SU-DHL-6 (cell line): Measurements from ENCODE around the gene TPO.

Source experiments
- H2AFZ ChIP-seq: fragments of 200-600 bp; sonication (generic); 2 replicates; pipeline ENCODE4 v1.6.1; 2014; ENCODE audit warnings: low read depth, mild to moderate bottlenecking, moderate library complexity, mixed read lengths, antibody characterized with exemption, low read length; ENCODE audit not compliant: severe bottlenecking
- H3F3A ChIP-seq: fragments of 200-600 bp; shearing (Covaris generic); 2 replicates; pipeline ENCODE4 v1.6.0; 2016; ENCODE audit warnings: antibody characterized with exemption, mild to moderate bottlenecking; ENCODE audit not compliant: insufficient read depth
- H3K27ac ChIP-seq: fragments of 200-600 bp; sonication (generic); 2 replicates; pipeline ENCODE4 v1.5.1; 2016; ENCODE audit warnings: low read depth, mild to moderate bottlenecking, low read length, moderate library complexity, mixed read lengths
- H3K27me3 ChIP-seq: fragments of 200-600 bp; sonication (generic), shearing (Covaris generic); 2 replicates; pipeline ENCODE4 v1.6.0; 2014; ENCODE audit warnings: mild to moderate bottlenecking, low read length
- H3K36me3 ChIP-seq: fragments of 200-600 bp; sonication (generic); 2 replicates; pipeline ENCODE4 v1.6.1; 2014; ENCODE audit warnings: mild to moderate bottlenecking, low read length, mixed read lengths
- H3K4me2 ChIP-seq: fragments of 300-600, 200-600 bp; shearing (Covaris generic), sonication (generic); 2 replicates; pipeline ENCODE4 v1.6.0; 2014; ENCODE audit warnings: low read length, low read depth, mild to moderate bottlenecking; ENCODE audit not compliant: poor library complexity, severe bottlenecking
- H3K4me3 ChIP-seq: fragments of 200-600 bp; sonication (generic); 2 replicates; pipeline ENCODE4 v1.5.1; 2014; ENCODE audit warnings: antibody characterized with exemption, low read length, mild to moderate bottlenecking, mixed read lengths; ENCODE audit not compliant: insufficient read depth, poor library complexity, severe bottlenecking
- H3K79me2 ChIP-seq: fragments of 200-600 bp; sonication (generic); 2 replicates; pipeline ENCODE4 v1.6.1; 2014; ENCODE audit warnings: mild to moderate bottlenecking, low read length, moderate library complexity; ENCODE audit not compliant: insufficient read depth
- H3K9ac ChIP-seq: fragments of 200-600 bp; sonication (generic); 2 replicates; pipeline ENCODE4 v1.7.0; 2014; ENCODE audit warnings: mild to moderate bottlenecking, low read length
- H3K9me2 ChIP-seq: fragments of 200-600 bp; sonication (generic); replicated peaks from 2 replicates; pipeline ENCODE4 v1.6.1; 2014; ENCODE audit warnings: low read length; ENCODE audit not compliant: insufficient read depth
- H3K9me3 ChIP-seq: fragments of 200-600 bp; sonication (generic); 2 replicates; pipeline ENCODE4 v1.6.1; 2014; ENCODE audit warnings: low read length, mixed read lengths; ENCODE audit not compliant: insufficient read depth
- H4K20me1 ChIP-seq: fragments of 200-600 bp; sonication (generic); 2 replicates; pipeline ENCODE4 v1.6.1; 2014; ENCODE audit warnings: low read depth, mild to moderate bottlenecking, antibody characterized with exemption, low read length, moderate library complexity, mixed read lengths
- CTCF ChIP-seq: fragments of 200-600 bp; sonication (generic); IDR thresholded peaks from one replicate; pipeline ENCODE4 v1.5.1; 2017; ENCODE audit warnings: antibody characterized with exemption, mild to moderate bottlenecking, low read length, moderate library complexity; ENCODE audit not compliant: insufficient read depth, poor library complexity, severe bottlenecking
- EZH2phosphoT487 ChIP-seq: fragments of 200-600 bp; sonication (generic), shearing (Covaris generic); conservative IDR thresholded peaks from 2 replicates; pipeline ENCODE4 v1.6.1; 2018; ENCODE audit warnings: mild to moderate bottlenecking, antibody characterized with exemption, low read length, moderate library complexity, mixed read lengths

TPO gene

GRCh38 chr2:1415501-1415900, 2.2 kb downstream of the TPO start:
- Histone ChIP-seq H3K9ac (no peak overlapping the region), H3K79me2 (no peaks in the 10 kb centered on the region), H3K36me3 (no peaks in the 10 kb centered on the region), H2AFZ (no peak overlapping the region), H3K9me3 (no peaks in the 10 kb centered on the region), H3K4me3 (no peak overlapping the region), H3K9me2 (no peaks in the 10 kb centered on the region), H3K27me3 (no peaks in the 10 kb centered on the region), H3K27ac (no peak overlapping the region), H4K20me1 (no peaks in the 10 kb centered on the region), H3F3A (no peaks in the 10 kb centered on the region), H3K4me2 (no peak overlapping the region)
- TF ChIP-seq CTCF (no peak), EZH2phosphoT487 (no peak)

- H2AFZ ChIP-seq: no peak overlapping the region
- TF ChIP-seq EZH2phosphoT487: no peak
- TF ChIP-seq CTCF: no peak
- H3K79me2 ChIP-seq: no peaks in the 10 kb centered on the region
- H4K20me1 ChIP-seq: no peaks in the 10 kb centered on the region
- H3K9me3 ChIP-seq: no peaks in the 10 kb centered on the region
- H3K27ac ChIP-seq: no peak overlapping the region
- no peak overlapping the region for H3K4me2 ChIP-seq
- no peaks in the 10 kb centered on the region for H3K9me2 ChIP-seq
- H3F3A ChIP-seq: no peaks in the 10 kb centered on the region
- H3K27me3 ChIP-seq: no peaks in the 10 kb centered on the region
- no peaks in the 10 kb centered on the region for H3K36me3 ChIP-seq
- no peak overlapping the region for H3K9ac ChIP-seq
- H3K4me3 ChIP-seq: no peak overlapping the region
Observed at GRCh38 chr2:1418566-1418965, 5.3 kb downstream of the TPO start.

- H3K9ac ChIP-seq: no peak overlapping the region
- no peak overlapping the region for H3K4me2 ChIP-seq
- TF ChIP-seq EZH2phosphoT487 (no peak), CTCF (no peak)
- H3K27me3 ChIP-seq: no peaks in the 10 kb centered on the region
- H3K79me2 ChIP-seq: no peaks in the 10 kb centered on the region
- no peaks in the 10 kb centered on the region for H3K9me3 ChIP-seq
- H2AFZ ChIP-seq: no peak overlapping the region
- H3F3A ChIP-seq: no peaks in the 10 kb centered on the region
- H3K4me3 ChIP-seq: no peak overlapping the region
- no peak overlapping the region for H3K27ac ChIP-seq
- H3K9me2 ChIP-seq: no peaks in the 10 kb centered on the region
- H3K36me3 ChIP-seq: no peaks in the 10 kb centered on the region
- no peaks in the 10 kb centered on the region for H4K20me1 ChIP-seq
Observed at GRCh38 chr2:1420746-1421480, 7.7 kb downstream of the TPO start.
